ENCODE measurements around the gene SLC12A3.

SLC12A3 gene

GRCh38 chr16:56889206-56889605 is 24.2 kb downstream of the SLC12A3 start:
- no peak for DNase-seq (ENCODE audit: low read depth in 2 of 2, low spot score in 1 of 2)

DNA sequence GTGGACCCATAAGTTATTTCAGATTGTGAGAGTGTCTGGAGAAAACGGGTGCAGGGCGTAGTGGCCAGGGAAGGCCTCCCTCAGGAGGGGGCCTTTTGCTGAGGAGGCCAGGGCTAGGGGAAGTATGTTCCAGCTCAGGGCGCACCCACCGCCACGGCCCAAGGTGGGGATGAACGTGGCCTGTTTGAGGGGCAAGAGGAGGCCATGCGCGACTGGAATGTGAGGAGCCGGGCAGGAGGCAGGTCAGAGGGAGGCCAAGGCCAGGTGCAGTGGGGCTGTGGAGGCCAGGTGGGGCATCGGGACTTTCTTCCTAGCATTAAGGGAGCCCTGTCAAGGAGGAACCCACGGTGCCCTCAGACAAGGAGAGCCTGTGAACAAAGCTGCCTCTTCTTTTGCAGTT is 26.7 kb downstream of the SLC12A3 start:
- no peak for DNase-seq (ENCODE audit: low read depth in 2 of 2, low spot score in 1 of 2)

- DNase-seq (ENCODE audit: low read depth in 2 of 2, low spot score in 1 of 2), result no peak
These were observed 27.7 kb downstream of the SLC12A3 start for GRCh38 chr16:56892705-56893104.

DNA sequence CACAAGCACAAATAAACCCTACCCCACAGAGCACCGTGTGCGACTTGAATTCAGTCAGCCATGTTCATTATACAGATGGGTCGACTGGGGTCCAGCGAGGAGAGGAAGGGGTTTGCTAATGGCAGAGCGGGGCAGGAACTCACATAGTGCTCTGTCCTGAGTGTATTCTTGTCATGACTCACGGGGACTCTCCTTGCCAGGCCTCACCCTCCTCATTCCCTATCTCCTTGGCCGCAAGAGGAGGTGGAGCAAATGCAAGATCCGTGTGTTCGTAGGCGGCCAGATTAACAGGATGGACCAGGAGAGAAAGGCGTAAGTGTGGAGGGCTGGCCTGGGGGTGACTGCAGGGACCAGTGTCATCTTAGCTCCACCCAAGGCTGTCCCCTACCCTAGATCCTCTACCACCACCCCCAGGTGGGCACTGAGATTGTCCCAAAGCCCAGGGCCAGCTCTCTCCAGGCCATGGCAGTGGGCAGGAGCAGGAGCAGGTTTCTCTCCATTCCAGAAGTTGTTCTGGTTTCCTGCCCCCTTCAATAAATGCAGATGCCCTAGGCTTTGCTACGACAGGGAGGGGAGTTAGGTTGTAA is 29.4 kb downstream of the SLC12A3 start:
- DNase-seq (ENCODE audit: low read depth in 2 of 2, low spot score in 1 of 2), result no peak

DNA sequence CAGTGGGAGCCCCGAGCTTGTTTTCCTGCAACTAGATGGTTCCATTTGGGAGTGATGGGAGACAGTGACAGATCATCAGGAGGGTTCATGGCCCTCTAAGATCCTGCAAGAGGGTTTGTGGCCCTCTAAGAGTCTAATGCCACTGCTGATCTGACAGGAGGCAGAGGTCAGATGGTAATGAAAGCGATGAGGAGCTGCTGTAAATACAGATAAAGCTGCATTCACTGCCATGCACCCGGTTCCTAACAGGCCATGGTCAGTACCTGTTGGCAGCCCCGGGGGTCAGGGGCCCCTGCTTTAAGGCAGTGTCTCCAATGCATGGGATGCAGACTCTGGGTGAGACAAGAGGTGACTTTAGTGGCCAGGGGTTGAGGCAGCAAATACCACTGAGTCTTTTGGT is 30.8 kb downstream of the SLC12A3 start:
- no peak for DNase-seq (ENCODE audit: low read depth in 2 of 2, low spot score in 1 of 2)

GRCh38 chr16:56896244-56896643 is 31.2 kb downstream of the SLC12A3 start:
- no peak for DNase-seq (ENCODE audit: low read depth in 2 of 2, low spot score in 1 of 2)

GRCh38 chr16:56897026-56897799 is 32.2 kb downstream of the SLC12A3 start:
- DNase-seq (ENCODE audit: low read depth in 2 of 2, low spot score in 1 of 2), result no peak

GRCh38 chr16:56898847-56899246 is 33.8 kb downstream of the SLC12A3 start:
- no peak for DNase-seq (ENCODE audit: low read depth in 2 of 2, low spot score in 1 of 2)

DNA sequence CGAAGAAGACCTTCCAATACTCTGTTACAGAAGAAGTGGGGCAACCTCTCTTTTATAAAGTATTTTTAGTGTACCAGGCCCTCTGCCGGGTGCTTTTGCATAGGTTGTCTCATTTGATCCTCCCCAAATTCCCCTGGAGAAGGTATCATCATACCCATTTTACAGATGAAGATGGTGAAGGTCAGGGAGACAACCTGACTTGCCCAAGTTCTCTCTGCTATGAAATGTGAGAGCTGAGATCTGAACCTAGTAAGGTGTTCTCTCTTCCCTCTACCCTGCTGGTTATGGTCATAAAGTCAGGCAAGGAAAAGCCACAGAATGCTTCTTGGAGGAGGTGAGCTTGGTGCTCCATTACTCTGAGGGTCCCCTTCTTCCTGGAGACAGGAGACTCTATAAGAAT is 38.9 kb downstream of the SLC12A3 start:
- DNase-seq (ENCODE audit: low read depth in 2 of 2, low spot score in 1 of 2), result no peak

GRCh38 chr16:56907401-56907800 is 42.4 kb downstream of the SLC12A3 start:
- DNase-seq (ENCODE audit: low read depth in 2 of 2, low spot score in 1 of 2), result no peak

GRCh38 chr16:56909527-56909979 is 44.5 kb downstream of the SLC12A3 start:
- no peak for DNase-seq (ENCODE audit: low read depth in 2 of 2, low spot score in 1 of 2)

GRCh38 chr16:56910112-56910511 is 45.1 kb downstream of the SLC12A3 start:
- no peak for DNase-seq (ENCODE audit: low read depth in 2 of 2, low spot score in 1 of 2)

DNA sequence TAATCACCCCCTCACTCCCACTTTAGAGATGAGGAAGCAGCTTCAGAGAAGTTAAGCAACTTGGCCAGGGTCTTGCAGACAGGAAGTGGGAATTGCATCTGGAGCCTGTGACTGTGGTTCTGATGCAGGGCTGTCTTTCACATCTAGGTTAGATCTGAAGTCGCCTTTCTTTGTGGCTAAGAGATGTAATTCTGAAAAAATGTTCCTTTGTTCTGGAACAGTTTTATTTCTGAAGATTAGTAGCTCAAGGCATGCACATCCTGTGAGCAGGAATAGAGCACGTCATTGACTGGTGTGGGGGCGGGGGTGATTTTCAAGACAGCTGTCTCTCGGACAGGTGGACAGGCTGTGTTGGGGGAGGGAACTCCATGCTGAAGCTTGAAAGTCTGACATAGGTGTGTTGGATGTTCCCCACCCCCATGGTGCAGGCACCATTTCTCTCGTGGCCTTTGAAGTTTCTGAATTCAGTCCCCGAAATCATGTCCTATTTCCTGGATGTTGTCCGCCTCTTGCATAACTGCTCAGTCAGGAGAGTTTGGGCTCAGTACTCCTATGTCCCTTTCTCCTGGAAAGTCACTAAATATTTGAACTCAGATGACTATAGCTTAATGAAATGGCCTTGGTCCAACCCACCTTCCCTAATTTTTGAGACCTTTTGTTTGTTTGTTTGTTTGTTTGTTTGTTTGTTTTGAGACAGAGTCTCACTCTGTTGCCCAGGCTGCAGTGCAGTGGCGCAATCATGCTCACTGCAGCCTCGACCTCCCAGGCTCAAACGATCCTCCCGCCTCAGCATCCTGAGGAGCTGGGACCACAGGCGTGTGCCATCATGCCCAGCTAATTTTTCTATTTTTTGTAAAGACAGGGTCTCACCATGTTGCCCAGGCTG is 45.9 kb downstream of the SLC12A3 start:
- no peak for DNase-seq (ENCODE audit: low read depth in 2 of 2, low spot score in 1 of 2)

- no peak for DNase-seq (ENCODE audit: low read depth in 2 of 2, low spot score in 1 of 2)
These were observed 47.0 kb downstream of the SLC12A3 start for GRCh38 chr16:56911771-56912571.

DNA sequence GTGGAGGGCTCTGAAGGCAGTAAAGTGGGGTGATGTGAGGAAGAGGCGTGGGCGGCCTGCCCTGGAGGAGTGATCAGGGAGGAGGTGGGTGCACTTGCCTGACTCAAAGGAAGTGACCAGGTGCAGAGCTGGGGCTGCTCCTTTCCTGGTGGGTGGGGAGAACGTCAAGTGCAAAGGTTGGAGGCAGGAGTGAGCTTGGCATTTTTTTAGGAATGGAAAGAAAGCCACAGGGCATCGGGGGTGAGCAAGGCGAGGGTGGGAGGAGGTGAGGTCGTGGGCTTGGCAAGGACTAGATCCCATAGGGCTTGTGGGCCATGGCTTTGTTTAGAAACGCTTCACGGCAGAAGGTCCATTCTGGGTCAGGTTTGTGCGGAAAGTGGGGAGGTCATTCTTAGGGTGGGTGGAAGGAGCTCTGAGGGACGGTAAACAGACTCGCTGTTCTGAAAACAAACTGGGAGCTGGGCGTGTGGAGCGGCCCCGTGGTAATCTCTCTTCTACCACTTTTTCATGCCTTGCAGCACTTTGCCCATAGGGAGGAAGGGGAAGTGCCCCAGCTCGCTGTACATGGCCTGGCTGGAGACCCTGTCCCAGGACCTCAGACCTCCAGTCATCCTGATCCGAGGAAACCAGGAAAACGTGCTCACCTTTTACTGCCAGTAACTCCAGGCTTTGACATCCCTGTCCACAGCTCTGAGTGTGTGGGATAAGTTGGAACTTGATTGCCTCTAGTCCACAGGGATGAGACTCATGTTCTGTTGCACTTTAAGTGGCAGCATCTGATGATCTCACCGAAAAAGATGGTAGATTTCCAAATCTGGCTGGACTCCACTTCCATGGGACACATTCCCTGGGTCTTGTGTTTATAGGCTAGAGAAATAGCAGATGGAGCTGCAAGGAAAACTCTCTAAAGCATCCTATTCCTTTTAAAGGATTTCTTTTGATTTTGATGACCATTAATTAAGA is 48.0 kb downstream of the SLC12A3 start:
- DNase-seq (ENCODE audit: low read depth in 2 of 2, low spot score in 1 of 2), result no peak

- DNase-seq (ENCODE audit: low read depth in 2 of 2, low spot score in 1 of 2), result no peak
These were observed 49.9 kb downstream of the SLC12A3 start for GRCh38 chr16:56914896-56915295.

- DNase-seq (ENCODE audit: low read depth in 2 of 2, low spot score in 1 of 2), result no peak
These were observed 50.5 kb downstream of the SLC12A3 start for GRCh38 chr16:56915336-56916119.

GRCh38 chr16:56916571-56917403 is 51.8 kb downstream of the SLC12A3 start:
- no peak for DNase-seq (ENCODE audit: low read depth in 2 of 2, low spot score in 1 of 2)
